Tibial artery (tissue), 4 donors: ENCODE measurements around the gene SEC62.

Experiments
- DNase-seq, 2 donors: peaks; one replicate each; pipeline ENCODE4 v3.0.0-alpha.2; 2019
- H3K27ac ChIP-seq, 2 donors: fragments of 200-600 bp; sonication (generic) in 1 of 2; 1 replicate in 1 of 2; 2 replicates in 1 of 2; pipeline ENCODE4 v1.5.1; 2018 to 2019; ENCODE audit warnings: mild to moderate bottlenecking in 1 of 2
- H3K27me3 ChIP-seq, 2 donors: fragments of 200-600 bp; sonication (generic) in 1 of 2; one replicate each; pipeline versions ENCODE4 v1.5.1 to v1.6.0; 2016 to 2019
- H3K36me3 ChIP-seq, 3 donors: fragments of 200-600 bp; sonication (generic) in 2 of 3; one replicate each; pipeline ENCODE4 v1.5.1; 2016 to 2019; ENCODE audit warnings: mild to moderate bottlenecking in 2 of 3
- H3K4me1 ChIP-seq, 4 donors: fragments of 200-600 bp; sonication (generic) in 2 of 4; 1 replicate in 3 of 4; 2 replicates in 1 of 4; pipeline ENCODE4 v1.5.1; 2016 to 2019
- H3K4me3 ChIP-seq, 2 donors: fragments of 200-600 bp; sonication (generic) in 1 of 2; 1 replicate in 1 of 2; 2 replicates in 1 of 2; pipeline ENCODE4 v1.5.1; 2018 to 2019; ENCODE audit warnings: mild to moderate bottlenecking in 2 of 2
- H3K9me3 ChIP-seq, 3 donors: fragments of 200-600 bp; sonication (generic) in 1 of 3; one replicate each; pipeline ENCODE4 v1.5.1; 2016 to 2019
- intact Hi-C: fragments of 100-400 bp; cut with DNase I; formaldehyde crosslinking; loops from one replicate; pipeline ENCODE4 v1.15.0; 2023; ENCODE audit warnings: low total_unique reads
- TF ChIP-seq, protein P1 (sequence below), 2 experiments: fragments of 200-600 bp in 1 of 2; fragments of 450-650 bp in 1 of 2; IDR thresholded peaks; one replicate each; pipeline ENCODE4 v1.5.1; 2017 to 2019; ENCODE audit warnings: antibody characterized with exemption in 2 of 2, mild to moderate bottlenecking in 1 of 2, moderate library complexity in 1 of 2

Gene SEC62

DNA sequence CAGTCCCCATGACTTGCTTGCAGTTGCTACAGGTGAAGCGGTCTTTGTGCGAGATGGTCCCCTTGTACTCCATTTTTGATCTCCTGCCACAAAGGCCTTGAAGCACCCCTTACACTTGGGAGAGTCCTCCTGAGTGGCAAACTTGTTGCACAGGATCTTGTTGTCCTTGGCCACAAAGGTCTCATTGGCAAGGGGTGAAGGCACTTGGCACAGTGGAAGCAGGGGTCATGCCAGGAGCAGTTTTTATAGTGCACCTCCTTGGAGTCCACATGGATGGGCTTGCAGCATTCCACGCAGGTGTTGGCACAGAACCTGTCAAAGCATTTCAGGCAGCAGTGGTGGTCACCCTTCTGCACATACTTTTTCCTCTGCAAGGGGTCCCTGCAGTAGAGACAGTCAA lies 20.3 kb upstream of the SEC62 start:
- intact Hi-C loops = no loop called here
- Histone ChIP-seq H3K9me3 (no peaks in the 10 kb centered on the region), H3K36me3 (no peaks in the 10 kb centered on the region), H3K4me3 (no peak overlapping the region), H3K4me1 (no peaks in the 10 kb centered on the region), H3K27ac (no peak overlapping the region), H3K27me3 (peaks cover 0 to 6% of the 10 kb centered on the region in 2 donors)
- no peak for DNase-seq
- TF ChIP-seq, protein P1, sequence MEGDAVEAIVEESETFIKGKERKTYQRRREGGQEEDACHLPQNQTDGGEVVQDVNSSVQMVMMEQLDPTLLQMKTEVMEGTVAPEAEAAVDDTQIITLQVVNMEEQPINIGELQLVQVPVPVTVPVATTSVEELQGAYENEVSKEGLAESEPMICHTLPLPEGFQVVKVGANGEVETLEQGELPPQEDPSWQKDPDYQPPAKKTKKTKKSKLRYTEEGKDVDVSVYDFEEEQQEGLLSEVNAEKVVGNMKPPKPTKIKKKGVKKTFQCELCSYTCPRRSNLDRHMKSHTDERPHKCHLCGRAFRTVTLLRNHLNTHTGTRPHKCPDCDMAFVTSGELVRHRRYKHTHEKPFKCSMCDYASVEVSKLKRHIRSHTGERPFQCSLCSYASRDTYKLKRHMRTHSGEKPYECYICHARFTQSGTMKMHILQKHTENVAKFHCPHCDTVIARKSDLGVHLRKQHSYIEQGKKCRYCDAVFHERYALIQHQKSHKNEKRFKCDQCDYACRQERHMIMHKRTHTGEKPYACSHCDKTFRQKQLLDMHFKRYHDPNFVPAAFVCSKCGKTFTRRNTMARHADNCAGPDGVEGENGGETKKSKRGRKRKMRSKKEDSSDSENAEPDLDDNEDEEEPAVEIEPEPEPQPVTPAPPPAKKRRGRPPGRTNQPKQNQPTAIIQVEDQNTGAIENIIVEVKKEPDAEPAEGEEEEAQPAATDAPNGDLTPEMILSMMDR (IDR thresholded peaks at IDR 0.05) = no peak

DNA sequence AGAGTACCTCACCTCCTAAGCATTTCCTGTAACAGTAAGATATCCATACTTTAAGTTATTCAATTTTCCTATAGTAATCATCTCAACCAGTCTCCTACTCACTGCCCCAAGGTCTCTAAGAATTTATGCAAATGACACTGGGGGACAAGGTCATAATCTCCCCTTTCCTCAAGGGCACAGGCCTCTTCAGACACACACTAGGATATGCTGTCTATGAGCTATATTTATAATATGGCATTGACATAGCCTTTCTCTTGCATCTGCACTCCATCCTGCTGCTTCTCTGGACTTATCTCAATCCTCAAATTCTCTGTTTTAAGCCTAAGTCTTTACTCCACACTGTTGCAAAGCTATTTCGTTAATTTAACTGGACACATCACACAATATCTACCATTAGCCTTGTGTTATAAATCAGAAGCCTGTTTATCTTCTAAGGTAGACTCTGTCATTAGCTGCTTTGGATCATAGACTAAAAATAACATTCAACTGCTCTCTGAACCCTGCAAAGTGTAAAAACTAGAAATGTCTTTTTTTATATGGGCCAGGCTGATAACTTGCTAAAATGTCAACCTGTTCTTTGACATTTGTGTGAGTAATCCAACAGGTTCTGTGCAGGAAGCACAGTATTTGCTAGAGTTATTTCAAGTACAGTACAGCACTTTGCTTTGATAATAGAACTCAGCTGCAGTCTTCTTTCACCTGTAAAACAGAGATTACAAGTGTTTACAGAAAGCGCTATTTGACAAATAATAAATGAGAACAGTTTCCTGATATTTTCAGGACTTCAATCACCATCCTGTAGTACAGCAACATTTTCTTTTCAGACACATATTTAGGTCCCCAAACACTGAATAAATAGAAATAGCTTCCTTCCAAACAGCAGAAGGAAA lies 17.8 kb upstream of the SEC62 start:
- H3K27me3 ChIP-seq = no peaks in the 10 kb centered on the region
- H3K4me3 ChIP-seq = no peak overlapping the region
- no peak for DNase-seq
- H3K9me3 ChIP-seq = no peaks in the 10 kb centered on the region
- no peak overlapping the region for H3K27ac ChIP-seq
- intact Hi-C loops = no loop called here
- no peaks in the 10 kb centered on the region for H3K36me3 ChIP-seq
- TF ChIP-seq, protein P1 (IDR thresholded peaks at IDR 0.05) = no peak
- H3K4me1 ChIP-seq = no peaks in the 10 kb centered on the region

DNA sequence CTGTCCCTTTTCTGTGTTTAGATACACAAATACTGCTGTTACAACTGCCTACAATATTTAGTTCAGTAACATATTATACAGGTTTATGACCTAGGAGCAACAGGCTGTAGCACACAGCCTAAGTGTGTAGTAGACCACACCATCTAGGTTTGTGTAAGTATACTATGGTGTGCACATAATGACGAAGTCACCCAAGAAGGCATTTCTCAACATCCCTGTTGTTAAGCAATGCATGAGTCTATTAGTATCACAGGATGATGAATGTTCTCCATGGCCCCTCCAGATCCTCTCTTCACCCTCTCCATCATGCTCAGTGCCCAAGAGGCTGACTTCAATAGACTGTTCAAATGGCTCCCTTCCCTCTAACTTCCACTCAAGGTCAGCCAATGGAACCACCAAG lies 14.6 kb upstream of the SEC62 start:
- no peaks in the 10 kb centered on the region for H3K4me1 ChIP-seq
- no peak overlapping the region for H3K27ac ChIP-seq
- intact Hi-C loops = no loop called here
- peaks cover 0 to 3% of the 10 kb centered on the region in 2 donors for H3K27me3 ChIP-seq
- H3K4me3 ChIP-seq = no peak overlapping the region
- no peaks in the 10 kb centered on the region for H3K36me3 ChIP-seq
- no peaks in the 10 kb centered on the region for H3K9me3 ChIP-seq
- TF ChIP-seq, protein P1 (IDR thresholded peaks at IDR 0.05) = no peak
- DNase-seq = no peak

DNA sequence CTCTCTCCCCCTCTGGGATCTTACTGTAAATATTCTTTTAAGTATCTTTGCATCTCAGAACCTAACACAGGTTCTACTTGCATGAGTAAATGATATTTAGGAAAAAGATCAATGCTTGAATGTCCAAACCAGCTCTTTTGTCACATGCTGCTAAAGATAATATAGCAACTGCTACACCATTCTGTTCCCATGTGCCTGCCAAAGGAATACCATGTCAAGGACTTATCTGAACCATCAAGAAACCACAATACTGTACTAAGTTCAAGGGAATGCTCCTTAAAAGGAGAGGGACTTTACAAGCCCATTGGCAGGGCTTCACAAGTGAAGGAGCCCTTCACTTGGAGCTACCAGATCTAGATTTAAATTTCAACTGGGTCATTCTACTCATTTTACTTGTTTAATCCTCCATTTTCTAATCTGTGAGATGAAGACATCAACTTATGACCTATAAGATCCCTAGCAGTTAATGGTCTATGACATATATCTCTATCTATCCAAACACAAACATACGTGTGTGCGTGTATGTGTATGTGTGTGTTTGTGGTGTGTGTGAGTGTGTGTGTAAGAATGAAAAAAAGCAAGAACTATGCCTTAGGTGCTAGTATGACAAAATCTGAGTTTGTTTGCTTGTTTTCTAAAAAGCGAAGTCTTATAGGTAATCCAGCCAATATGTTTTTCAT lies 13.0 kb upstream of the SEC62 start:
- TF ChIP-seq, protein P1 (IDR thresholded peaks at IDR 0.05) = no peak
- intact Hi-C loops = no loop called here
- Histone ChIP-seq H3K27ac (no peak overlapping the region), H3K4me3 (no peak overlapping the region), H3K27me3 (peaks cover 0 to 3% of the 10 kb centered on the region in 2 donors), H3K36me3 (no peaks in the 10 kb centered on the region), H3K9me3 (no peaks in the 10 kb centered on the region), H3K4me1 (no peaks in the 10 kb centered on the region)
- DNase-seq = no peak

DNA sequence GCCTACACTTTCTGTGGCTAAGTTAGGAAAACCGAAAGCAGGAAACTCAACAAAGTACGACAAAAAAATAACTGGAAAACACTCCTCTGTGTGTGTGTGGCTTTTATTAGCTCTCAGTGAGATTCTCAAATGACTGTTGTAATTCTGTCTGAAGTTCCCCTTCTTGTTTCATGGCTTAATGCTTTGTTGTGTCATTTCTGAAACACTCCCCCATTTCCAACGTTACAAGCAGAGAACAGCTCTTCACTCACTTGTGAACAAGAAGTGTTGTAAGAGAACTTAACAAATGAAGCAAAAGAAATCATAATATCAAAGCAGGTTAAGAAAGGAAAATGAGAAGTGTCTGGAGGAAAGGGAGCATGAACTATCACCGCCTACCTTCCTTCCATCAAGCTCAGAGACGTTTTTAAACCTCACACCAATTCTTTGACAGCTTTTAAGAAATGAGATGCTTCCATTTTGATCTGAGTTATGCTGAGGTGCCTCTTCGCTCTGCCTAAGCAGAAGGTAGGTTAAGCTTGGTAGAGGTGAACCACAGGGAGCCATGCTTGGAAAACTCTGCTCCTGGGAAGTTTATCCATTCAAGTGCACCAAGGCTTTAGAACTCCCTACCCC lies 12.4 kb upstream of the SEC62 start:
- intact Hi-C loops = no loop called here
- TF ChIP-seq, protein P1 (IDR thresholded peaks at IDR 0.05) = no peak

More for the DNA sequence above, 12.4 kb upstream of the SEC62 start:
- DNase-seq = no peak
- Histone ChIP-seq H3K36me3 (no peaks in the 10 kb centered on the region), H3K27ac (no peak overlapping the region), H3K4me3 (no peak overlapping the region), H3K9me3 (no peaks in the 10 kb centered on the region), H3K4me1 (no peaks in the 10 kb centered on the region), H3K27me3 (peaks cover 0 to 3% of the 10 kb centered on the region in 2 donors)
